Liver (tissue), 3 donors: ENCODE results near the gene TNNT3.

ENCODE experiments used
- GABPA ChIP-seq, 2 donors: IDR thresholded peaks in 1 of 2; conservative IDR thresholded peaks in 1 of 2; 2 replicates each; pipeline ENCODE4 v1.6.1; 2016; ENCODE audit warnings: antibody characterized with exemption in 2 of 2, mild to moderate bottlenecking in 1 of 2, moderate library complexity in 1 of 2
- RAD21 ChIP-seq, 2 donors: IDR thresholded peaks; 2 replicates each; pipeline ENCODE4 v1.6.1; 2016; ENCODE audit warnings: antibody characterized with exemption in 2 of 2, mild to moderate bottlenecking in 2 of 2
- TAF1 ChIP-seq: conservative IDR thresholded peaks from 2 replicates; pipeline ENCODE4 v1.6.1; 2016; ENCODE audit warnings: antibody characterized with exemption, mild to moderate bottlenecking
- TF ChIP-seq, protein P1 (sequence below): fragments of 150-350 bp; IDR thresholded peaks from 2 replicates; pipeline ENCODE4 v1.5.1; 2017; ENCODE audit warnings: improper control_type of control experiment, low read depth, low read length; ENCODE audit not compliant: missing input control
- donor health status: healthy.
- donor health status: healthy.

DNA sequence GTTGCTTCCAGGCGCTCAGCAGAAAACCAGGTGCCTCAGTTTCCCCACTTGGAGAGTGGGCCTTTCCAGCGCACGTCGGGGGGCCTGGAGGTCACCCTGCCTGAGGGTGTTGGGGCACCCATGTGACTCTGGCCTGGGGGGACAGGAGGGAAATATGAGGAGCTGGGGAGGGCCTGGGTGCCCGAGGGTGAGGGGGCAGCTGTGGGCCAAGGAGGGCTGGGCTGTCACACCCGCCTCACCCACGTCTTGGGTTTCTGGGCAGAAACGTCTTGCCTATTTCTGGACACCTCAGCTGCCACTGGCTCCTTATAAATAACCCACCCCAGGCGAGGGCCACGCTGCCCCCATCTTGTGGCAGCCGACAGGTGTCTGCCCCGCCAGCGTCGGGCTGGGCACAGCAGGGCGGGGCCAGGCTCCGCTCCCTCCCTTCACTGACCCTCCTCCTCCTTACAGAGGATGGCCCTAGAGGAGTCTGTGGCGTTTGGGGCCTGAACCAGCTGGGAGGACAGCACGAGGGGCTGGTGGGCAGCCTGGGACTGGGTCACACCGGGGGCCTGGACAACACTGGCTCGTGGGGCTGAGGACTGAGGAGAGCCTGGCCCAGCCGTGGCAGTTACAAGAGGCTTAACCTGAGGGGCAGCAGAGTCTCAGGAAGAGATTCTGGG, 1.5 kb downstream of the TNNT3 start:
- TF ChIP-seq, protein P1, sequence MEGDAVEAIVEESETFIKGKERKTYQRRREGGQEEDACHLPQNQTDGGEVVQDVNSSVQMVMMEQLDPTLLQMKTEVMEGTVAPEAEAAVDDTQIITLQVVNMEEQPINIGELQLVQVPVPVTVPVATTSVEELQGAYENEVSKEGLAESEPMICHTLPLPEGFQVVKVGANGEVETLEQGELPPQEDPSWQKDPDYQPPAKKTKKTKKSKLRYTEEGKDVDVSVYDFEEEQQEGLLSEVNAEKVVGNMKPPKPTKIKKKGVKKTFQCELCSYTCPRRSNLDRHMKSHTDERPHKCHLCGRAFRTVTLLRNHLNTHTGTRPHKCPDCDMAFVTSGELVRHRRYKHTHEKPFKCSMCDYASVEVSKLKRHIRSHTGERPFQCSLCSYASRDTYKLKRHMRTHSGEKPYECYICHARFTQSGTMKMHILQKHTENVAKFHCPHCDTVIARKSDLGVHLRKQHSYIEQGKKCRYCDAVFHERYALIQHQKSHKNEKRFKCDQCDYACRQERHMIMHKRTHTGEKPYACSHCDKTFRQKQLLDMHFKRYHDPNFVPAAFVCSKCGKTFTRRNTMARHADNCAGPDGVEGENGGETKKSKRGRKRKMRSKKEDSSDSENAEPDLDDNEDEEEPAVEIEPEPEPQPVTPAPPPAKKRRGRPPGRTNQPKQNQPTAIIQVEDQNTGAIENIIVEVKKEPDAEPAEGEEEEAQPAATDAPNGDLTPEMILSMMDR: no peak
- TF ChIP-seq GABPA (IDR thresholded peaks at IDR 0.05 in 1 of 2, conservative IDR thresholded peaks at IDR 0.05 in 1 of 2) (no peak), TAF1 (no peak), RAD21 (IDR thresholded peaks at IDR 0.05) (no peak)
